Cardiac muscle cell (in vitro differentiated cells and primary cell): ENCODE measurements around the gene SNAPC3. TPM values are rescaled to one million over a fixed set of nuclear protein-coding genes. Genes with fewer than 3 reads are reported as not detected.

Source experiments
- DNase-seq, 2 donors: peaks; one replicate each; pipeline versions ENCODE4 v3.0.0 to v3.0.0-alpha.2; 2010 to 2017; ENCODE audit warnings: low read depth in 1 of 2, low spot score in 1 of 2
- H3K27ac ChIP-seq: fragments of 200-600 bp; sonication (generic); 2 replicates; pipeline ENCODE4 v1.5.1; 2016
- H3K27me3 ChIP-seq: fragments of 200-600 bp; sonication (generic); 2 replicates; pipeline ENCODE4 v1.6.0; 2016; ENCODE audit warnings: control low read depth
- H3K36me3 ChIP-seq: fragments of 200-600 bp; sonication (generic); 2 replicates; pipeline ENCODE4 v1.5.1; 2016; ENCODE audit warnings: control low read depth
- H3K4me1 ChIP-seq: fragments of 200-600 bp; sonication (generic); 2 replicates; pipeline ENCODE4 v1.8.1; 2017; ENCODE audit warnings: low read depth, mild to moderate bottlenecking, mixed run types
- H3K4me3 ChIP-seq: fragments of 200-600 bp; sonication (generic); 2 replicates; pipeline ENCODE4 v1.5.1; 2016; ENCODE audit warnings: mild to moderate bottlenecking
- H3K9me3 ChIP-seq: fragments of 200-600 bp; sonication (generic); 2 replicates; pipeline ENCODE4 v1.5.1; 2017; ENCODE audit warnings: low read depth, mild to moderate bottlenecking, control low read depth
- polyA plus RNA-seq: library from polyadenylated mRNA; unstranded; fragments of >200 nt; fragmentation: Nextera tagmentation; extraction: Ambion mirVana; gene quantifications from 2 replicates; pipeline ENCODE4 v1.2.1, GENCODE V29; 2016
- total RNA-seq: library from RNA; depleted of rRNA; stranded (reverse); fragments of >200 nt; gene quantifications from 2 replicates; pipeline ENCODE4 v1.2.3, GENCODE V29; 2016
- TF ChIP-seq, protein P1 (sequence below): IDR thresholded peaks from 2 replicates; pipeline ENCODE4 v1.5.1; 2012; ENCODE audit warnings: low read depth, mild to moderate bottlenecking, low read length

The SNAPC3 gene
- total and polyA plus RNA-seq, 2 experiments from 2014 or later, result 46.2 to 147 TPM

DNA sequence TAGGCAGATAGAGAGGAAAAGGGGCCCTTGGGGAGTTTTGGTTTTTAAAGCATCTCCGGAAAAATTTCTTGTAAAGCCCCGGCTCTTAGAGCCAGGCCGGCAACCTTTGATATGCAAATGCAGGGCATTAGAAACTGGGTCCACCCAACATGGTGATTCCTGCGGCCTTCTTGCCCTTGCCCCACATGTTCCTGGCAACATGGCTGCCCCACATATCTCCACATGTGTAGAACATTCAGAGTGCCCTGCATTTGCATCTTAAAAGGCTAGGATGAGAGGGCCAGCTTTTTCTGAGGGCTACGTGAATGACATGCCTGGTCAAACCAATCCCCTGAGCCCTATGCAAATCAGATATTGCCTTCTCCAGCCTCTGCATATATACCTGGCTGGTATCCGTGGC lies 5.0 kb upstream of the SNAPC3 start:
- no peak for DNase-seq
- TF ChIP-seq, protein P1, sequence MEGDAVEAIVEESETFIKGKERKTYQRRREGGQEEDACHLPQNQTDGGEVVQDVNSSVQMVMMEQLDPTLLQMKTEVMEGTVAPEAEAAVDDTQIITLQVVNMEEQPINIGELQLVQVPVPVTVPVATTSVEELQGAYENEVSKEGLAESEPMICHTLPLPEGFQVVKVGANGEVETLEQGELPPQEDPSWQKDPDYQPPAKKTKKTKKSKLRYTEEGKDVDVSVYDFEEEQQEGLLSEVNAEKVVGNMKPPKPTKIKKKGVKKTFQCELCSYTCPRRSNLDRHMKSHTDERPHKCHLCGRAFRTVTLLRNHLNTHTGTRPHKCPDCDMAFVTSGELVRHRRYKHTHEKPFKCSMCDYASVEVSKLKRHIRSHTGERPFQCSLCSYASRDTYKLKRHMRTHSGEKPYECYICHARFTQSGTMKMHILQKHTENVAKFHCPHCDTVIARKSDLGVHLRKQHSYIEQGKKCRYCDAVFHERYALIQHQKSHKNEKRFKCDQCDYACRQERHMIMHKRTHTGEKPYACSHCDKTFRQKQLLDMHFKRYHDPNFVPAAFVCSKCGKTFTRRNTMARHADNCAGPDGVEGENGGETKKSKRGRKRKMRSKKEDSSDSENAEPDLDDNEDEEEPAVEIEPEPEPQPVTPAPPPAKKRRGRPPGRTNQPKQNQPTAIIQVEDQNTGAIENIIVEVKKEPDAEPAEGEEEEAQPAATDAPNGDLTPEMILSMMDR, result no peak
- Histone ChIP-seq H3K27me3 (no peaks in the 10 kb centered on the region), H3K9me3 (no peaks in the 10 kb centered on the region), H3K4me3 (no peak overlapping the region), H3K36me3 (no peaks in the 10 kb centered on the region), H3K4me1 (no peaks in the 10 kb centered on the region), H3K27ac (no peak overlapping the region)

DNA sequence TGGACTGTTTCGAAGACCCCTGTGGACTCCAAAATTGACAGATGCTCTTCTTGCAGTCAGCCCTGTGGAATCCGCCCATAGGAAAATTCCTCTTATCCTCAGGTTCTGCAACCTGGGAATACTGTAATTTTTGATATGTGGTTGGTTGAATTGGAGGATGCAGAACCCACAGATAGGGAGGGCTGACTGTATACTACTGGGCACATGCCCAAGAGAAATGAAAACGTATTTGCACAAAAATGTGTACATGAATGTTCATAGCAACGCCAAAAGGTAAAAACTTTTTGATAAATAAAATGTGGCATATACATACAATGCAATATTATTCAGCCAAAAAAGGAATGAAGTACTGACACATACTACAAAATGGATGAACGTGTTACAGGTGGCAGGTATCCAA lies 1.9 kb upstream of the SNAPC3 start:
- H3K36me3 ChIP-seq, result peaks cover 3% of the 10 kb centered on the region
- H3K27me3 ChIP-seq, result no peaks in the 10 kb centered on the region
- DNase-seq, result no peak
- H3K27ac ChIP-seq, result no peak overlapping the region
- H3K4me1 ChIP-seq, result peaks cover 11% of the 10 kb centered on the region
- no peak overlapping the region for H3K4me3 ChIP-seq
- H3K9me3 ChIP-seq, result no peaks in the 10 kb centered on the region
- TF ChIP-seq, protein P1, result no peak

- Histone ChIP-seq H3K27me3 (no peaks in the 10 kb centered on the region), H3K4me3 (no peak overlapping the region), H3K9me3 (no peaks in the 10 kb centered on the region), H3K27ac (no peak overlapping the region), H3K4me1 (peaks cover 11% of the 10 kb centered on the region), H3K36me3 (peaks cover 3% of the 10 kb centered on the region)
- no peak for DNase-seq
- TF ChIP-seq, protein P1, result no peak
Measured at GRCh38 chr9:15421532-15421931, 1.1 kb upstream of the SNAPC3 start.

DNA sequence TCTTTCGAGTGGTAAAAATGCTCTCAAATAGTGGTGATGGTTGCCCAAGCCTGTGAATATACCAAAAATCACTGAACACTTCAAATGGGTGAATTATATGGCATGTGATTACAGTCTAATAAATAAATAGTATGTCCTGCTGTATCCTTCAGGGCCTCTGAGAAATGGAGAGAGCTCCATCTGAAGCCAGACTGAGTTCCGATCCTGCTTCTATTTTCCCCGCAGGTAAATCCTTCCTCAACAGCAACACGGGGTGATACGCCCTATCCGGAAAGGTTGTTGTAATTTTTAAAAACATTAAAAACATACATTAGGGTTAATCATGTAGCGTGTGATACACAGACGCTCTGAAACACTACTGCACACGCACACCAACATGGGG lies 695 bp upstream of the SNAPC3 start:
- peak overlapping the region; percentile 88 for H3K4me3 ChIP-seq
- H3K9me3 ChIP-seq, result no peaks in the 10 kb centered on the region
- H3K36me3 ChIP-seq, result peaks cover 3% of the 10 kb centered on the region
- H3K27ac ChIP-seq, result peak overlapping the region; percentile 92
- TF ChIP-seq, protein P1, result no peak
- peaks cover 11% of the 10 kb centered on the region for H3K4me1 ChIP-seq
- no peak for DNase-seq
- H3K27me3 ChIP-seq, result no peaks in the 10 kb centered on the region

GRCh38 chr9:15423231-15423985 lies 732 bp downstream of the SNAPC3 start:
- Histone ChIP-seq H3K36me3 (peaks cover 3% of the 10 kb centered on the region), H3K27me3 (no peaks in the 10 kb centered on the region), H3K4me3 (peak overlapping the region; percentile 88), H3K27ac (peak overlapping the region; percentile 92), H3K9me3 (no peaks in the 10 kb centered on the region), H3K4me1 (peaks cover 11% of the 10 kb centered on the region)
- peak in 1 of 2 donors; percentile 42 for DNase-seq
- TF ChIP-seq, protein P1, result peak; percentile 31
